ENCODE measurements around the gene OSBP. TPM values are rescaled to one million over a fixed set of nuclear protein-coding genes. Genes with fewer than 3 reads are reported as not detected.
"Not testable (repeated sequence)": the region's sequence is repeated elsewhere in the genome, so short reads cannot be mapped to it uniquely, and the experiment has no call there.

The OSBP gene
- total RNA-seq, 1 experiment from 2014 or later, result 45.4 TPM

DNA sequence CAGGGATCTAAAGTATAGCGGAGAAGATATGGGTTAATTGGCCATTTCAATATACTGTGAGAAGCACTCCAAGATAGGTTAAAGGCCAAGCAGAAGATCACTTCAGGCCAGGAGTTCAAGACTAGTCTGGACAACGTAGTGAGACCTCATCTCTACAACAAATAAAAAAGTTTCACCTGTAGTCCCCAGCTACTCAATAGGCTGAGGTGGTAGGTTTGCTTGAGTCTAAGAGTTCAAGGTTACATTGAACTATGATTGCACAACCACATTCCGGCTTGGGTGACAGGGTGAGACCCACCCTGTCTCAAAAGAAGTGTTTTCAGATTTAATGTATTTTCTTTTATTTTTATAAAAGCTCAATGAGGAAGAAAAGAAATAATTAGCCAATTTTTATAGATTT lies 27.8 kb upstream of the OSBP start (continued):
- TF ChIP-seq, protein P1, sequence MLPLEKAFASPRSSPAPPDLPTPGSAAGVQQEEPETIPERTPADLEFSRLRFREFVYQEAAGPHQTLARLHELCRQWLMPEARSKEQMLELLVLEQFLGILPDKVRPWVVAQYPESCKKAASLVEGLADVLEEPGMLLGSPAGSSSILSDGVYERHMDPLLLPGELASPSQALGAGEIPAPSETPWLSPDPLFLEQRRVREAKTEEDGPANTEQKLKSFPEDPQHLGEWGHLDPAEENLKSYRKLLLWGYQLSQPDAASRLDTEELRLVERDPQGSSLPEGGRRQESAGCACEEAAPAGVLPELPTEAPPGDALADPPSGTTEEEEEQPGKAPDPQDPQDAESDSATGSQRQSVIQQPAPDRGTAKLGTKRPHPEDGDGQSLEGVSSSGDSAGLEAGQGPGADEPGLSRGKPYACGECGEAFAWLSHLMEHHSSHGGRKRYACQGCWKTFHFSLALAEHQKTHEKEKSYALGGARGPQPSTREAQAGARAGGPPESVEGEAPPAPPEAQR (CRISPR knock-in tag; IDR thresholded peaks at IDR 0.05), result no peak
- no peak for TF ChIP-seq ZNF671 (CRISPR knock-in tag; IDR thresholded peaks at IDR 0.05)

DNA sequence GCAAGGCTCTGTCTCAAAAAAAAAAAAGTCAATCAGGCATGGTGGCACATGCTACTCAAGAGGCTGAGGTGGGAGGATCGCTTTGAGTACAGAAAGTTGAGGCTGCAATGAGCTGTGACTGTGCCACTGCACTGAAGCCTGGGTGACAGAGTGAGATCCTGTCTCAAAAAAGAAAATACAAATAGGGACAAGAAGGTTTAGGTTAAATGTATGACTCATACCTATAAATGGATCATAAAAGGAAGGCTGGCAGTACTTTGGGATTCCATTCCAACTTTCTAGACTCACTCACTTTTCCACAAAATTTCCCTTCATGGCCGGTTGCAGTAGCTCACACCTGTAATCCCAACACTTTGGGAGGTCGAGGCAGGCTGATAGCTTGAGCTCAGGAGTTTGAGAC lies 25.6 kb upstream of the OSBP start:
- TF ChIP-seq KAT7 (CRISPR knock-in tag; IDR thresholded peaks at IDR 0.05; ENCODE audit: borderline replicate concordance) (no peak), NR1H2 (CRISPR knock-in tag; IDR thresholded peaks at IDR 0.05) (no peak), PRRX2 (CRISPR knock-in tag; IDR thresholded peaks at IDR 0.05) (no peak), NFATC4 (CRISPR knock-in tag; IDR thresholded peaks at IDR 0.05) (no peak)
- TF ChIP-seq, protein P2, sequence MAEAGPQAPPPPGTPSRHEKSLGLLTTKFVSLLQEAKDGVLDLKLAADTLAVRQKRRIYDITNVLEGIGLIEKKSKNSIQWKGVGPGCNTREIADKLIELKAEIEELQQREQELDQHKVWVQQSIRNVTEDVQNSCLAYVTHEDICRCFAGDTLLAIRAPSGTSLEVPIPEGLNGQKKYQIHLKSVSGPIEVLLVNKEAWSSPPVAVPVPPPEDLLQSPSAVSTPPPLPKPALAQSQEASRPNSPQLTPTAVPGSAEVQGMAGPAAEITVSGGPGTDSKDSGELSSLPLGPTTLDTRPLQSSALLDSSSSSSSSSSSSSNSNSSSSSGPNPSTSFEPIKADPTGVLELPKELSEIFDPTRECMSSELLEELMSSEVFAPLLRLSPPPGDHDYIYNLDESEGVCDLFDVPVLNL (CRISPR knock-in tag; IDR thresholded peaks at IDR 0.05; ENCODE audit: borderline replicate concordance, low read depth), result no peak
- no peaks in the 10 kb centered on the region for H3K4me1 Mint-ChIP-seq
- peaks cover 89% of the 10 kb centered on the region for H3K36me3 Mint-ChIP-seq
- CTCF ChIA-PET, result no interaction called here
- no peaks in the 10 kb centered on the region for H3K9me3 Mint-ChIP-seq
- H3K27ac Mint-ChIP-seq, result no peak overlapping the region
- H3K27me3 Mint-ChIP-seq (ENCODE audit: low read depth), result no peaks in the 10 kb centered on the region
- H3K4me3 Mint-ChIP-seq, result no peak overlapping the region
- no peak for DNase-seq (ENCODE audit: low spot score)
- POLR2A ChIA-PET, result no interaction called here
- no peak for ATAC-seq

DNA sequence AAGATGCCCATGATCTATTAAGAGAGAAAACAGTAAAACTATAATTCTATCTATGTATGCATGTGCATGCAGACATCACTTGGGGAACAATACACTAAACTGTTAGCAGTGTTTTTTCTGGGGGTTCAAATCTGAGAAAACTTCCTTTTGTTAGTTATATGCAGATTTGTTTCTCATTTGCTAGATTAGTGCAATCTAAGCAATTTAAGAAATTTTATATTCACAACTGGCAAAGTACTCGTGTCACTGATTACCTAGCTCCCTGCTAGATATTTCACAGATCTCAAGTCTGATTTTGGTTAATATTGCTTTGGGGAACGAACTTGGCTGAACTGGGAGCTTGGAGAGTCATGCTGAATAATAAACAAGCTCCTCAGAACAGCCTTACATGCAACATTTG lies 14.9 kb upstream of the OSBP start:
- ATAC-seq (no peak), DNase-seq (ENCODE audit: low spot score) (no peak)
- Mint-ChIP-seq H3K4me3 (no peak overlapping the region), H3K27ac (no peak overlapping the region), H3K27me3 (ENCODE audit: low read depth) (no peaks in the 10 kb centered on the region), H3K4me1 (peaks cover 17% of the 10 kb centered on the region), H3K36me3 (no peaks in the 10 kb centered on the region), H3K9me3 (peaks cover 4% of the 10 kb centered on the region; the same call in 1 of the 2 replicates)
- CTCF ChIA-PET, result no interaction called here
- no peak for TF ChIP-seq KAT7 (CRISPR knock-in tag; IDR thresholded peaks at IDR 0.05; ENCODE audit: borderline replicate concordance)
- POLR2A ChIA-PET, result no interaction called here

DNA sequence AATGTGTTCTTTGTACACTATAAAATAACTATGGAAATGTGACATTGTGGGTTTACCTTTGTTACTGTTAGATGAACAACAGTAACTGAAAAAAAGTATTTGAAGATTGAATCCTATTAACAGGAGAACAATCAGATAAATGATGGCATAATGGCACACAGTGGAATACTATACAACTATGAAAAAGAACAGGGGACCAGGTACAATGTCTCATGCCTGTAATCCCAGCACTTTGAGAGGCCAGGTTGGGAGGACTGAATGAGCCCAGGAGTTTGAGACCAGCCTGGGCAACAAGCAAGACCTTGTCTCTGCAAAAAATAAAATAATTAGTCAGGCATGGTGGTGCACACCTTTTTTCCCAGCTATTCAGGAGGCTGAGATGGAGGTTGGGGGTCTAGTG lies 14.4 kb upstream of the OSBP start:
- no peaks in the 10 kb centered on the region for H3K36me3 Mint-ChIP-seq
- ATAC-seq, result no peak
- peaks cover 17% of the 10 kb centered on the region for H3K4me1 Mint-ChIP-seq
- no peak overlapping the region for H3K27ac Mint-ChIP-seq
- peaks cover 4% of the 10 kb centered on the region; the same call in 1 of the 2 replicates for H3K9me3 Mint-ChIP-seq
- POLR2A ChIA-PET, result no interaction called here
- H3K4me3 Mint-ChIP-seq, result no peak overlapping the region
- no peak for DNase-seq (ENCODE audit: low spot score)
- TF ChIP-seq, protein P3, sequence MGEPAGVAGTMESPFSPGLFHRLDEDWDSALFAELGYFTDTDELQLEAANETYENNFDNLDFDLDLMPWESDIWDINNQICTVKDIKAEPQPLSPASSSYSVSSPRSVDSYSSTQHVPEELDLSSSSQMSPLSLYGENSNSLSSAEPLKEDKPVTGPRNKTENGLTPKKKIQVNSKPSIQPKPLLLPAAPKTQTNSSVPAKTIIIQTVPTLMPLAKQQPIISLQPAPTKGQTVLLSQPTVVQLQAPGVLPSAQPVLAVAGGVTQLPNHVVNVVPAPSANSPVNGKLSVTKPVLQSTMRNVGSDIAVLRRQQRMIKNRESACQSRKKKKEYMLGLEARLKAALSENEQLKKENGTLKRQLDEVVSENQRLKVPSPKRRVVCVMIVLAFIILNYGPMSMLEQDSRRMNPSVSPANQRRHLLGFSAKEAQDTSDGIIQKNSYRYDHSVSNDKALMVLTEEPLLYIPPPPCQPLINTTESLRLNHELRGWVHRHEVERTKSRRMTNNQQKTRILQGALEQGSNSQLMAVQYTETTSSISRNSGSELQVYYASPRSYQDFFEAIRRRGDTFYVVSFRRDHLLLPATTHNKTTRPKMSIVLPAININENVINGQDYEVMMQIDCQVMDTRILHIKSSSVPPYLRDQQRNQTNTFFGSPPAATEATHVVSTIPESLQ (CRISPR knock-in tag; IDR thresholded peaks at IDR 0.05), result no peak
- TF ChIP-seq, protein P4, sequence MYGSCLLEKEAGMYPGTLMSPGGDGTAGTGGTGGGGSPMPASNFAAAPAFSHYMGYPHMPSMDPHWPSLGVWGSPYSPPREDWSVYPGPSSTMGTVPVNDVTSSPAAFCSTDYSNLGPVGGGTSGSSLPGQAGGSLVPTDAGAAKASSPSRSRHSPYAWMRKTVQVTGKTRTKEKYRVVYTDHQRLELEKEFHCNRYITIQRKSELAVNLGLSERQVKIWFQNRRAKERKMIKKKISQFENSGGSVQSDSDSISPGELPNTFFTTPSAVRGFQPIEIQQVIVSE (CRISPR knock-in tag; IDR thresholded peaks at IDR 0.05; ENCODE audit: borderline replicate concordance), result no peak
- TF ChIP-seq RORB (CRISPR knock-in tag; IDR thresholded peaks at IDR 0.05) (no peak), ZNF232 (CRISPR knock-in tag; IDR thresholded peaks at IDR 0.05) (no peak), FOXJ3 (CRISPR knock-in tag; IDR thresholded peaks at IDR 0.05; ENCODE audit: borderline replicate concordance) (no peak), ZNF423 (CRISPR knock-in tag; IDR thresholded peaks at IDR 0.05) (no peak), TEAD1 (CRISPR knock-in tag; IDR thresholded peaks at IDR 0.05) (no peak), ZNF416 (CRISPR knock-in tag; IDR thresholded peaks at IDR 0.05) (no peak), ELF4 (CRISPR knock-in tag; IDR thresholded peaks at IDR 0.05; ENCODE audit: low read depth) (no peak)
- TF ChIP-seq, protein P5, sequence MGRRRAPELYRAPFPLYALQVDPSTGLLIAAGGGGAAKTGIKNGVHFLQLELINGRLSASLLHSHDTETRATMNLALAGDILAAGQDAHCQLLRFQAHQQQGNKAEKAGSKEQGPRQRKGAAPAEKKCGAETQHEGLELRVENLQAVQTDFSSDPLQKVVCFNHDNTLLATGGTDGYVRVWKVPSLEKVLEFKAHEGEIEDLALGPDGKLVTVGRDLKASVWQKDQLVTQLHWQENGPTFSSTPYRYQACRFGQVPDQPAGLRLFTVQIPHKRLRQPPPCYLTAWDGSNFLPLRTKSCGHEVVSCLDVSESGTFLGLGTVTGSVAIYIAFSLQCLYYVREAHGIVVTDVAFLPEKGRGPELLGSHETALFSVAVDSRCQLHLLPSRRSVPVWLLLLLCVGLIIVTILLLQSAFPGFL (CRISPR knock-in tag; IDR thresholded peaks at IDR 0.05; ENCODE audit: borderline replicate concordance), result no peak
- TF ChIP-seq, protein P6, sequence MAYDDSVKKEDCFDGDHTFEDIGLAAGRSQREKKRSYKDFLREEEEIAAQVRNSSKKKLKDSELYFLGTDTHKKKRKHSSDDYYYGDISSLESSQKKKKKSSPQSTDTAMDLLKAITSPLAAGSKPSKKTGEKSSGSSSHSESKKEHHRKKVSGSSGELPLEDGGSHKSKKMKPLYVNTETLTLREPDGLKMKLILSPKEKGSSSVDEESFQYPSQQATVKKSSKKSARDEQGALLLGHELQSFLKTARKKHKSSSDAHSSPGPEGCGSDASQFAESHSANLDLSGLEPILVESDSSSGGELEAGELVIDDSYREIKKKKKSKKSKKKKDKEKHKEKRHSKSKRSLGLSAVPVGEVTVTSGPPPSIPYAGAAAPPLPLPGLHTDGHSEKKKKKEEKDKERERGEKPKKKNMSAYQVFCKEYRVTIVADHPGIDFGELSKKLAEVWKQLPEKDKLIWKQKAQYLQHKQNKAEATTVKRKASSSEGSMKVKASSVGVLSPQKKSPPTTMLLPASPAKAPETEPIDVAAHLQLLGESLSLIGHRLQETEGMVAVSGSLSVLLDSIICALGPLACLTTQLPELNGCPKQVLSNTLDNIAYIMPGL (CRISPR knock-in tag; IDR thresholded peaks at IDR 0.05), result no peak
- TF ChIP-seq, protein P7, sequence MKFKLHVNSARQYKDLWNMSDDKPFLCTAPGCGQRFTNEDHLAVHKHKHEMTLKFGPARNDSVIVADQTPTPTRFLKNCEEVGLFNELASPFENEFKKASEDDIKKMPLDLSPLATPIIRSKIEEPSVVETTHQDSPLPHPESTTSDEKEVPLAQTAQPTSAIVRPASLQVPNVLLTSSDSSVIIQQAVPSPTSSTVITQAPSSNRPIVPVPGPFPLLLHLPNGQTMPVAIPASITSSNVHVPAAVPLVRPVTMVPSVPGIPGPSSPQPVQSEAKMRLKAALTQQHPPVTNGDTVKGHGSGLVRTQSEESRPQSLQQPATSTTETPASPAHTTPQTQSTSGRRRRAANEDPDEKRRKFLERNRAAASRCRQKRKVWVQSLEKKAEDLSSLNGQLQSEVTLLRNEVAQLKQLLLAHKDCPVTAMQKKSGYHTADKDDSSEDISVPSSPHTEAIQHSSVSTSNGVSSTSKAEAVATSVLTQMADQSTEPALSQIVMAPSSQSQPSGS (CRISPR knock-in tag; IDR thresholded peaks at IDR 0.05; ENCODE audit: borderline replicate concordance, low read depth), result no peak
- H3K27me3 Mint-ChIP-seq (ENCODE audit: low read depth), result no peaks in the 10 kb centered on the region
- CTCF ChIA-PET, result no interaction called here

DNA sequence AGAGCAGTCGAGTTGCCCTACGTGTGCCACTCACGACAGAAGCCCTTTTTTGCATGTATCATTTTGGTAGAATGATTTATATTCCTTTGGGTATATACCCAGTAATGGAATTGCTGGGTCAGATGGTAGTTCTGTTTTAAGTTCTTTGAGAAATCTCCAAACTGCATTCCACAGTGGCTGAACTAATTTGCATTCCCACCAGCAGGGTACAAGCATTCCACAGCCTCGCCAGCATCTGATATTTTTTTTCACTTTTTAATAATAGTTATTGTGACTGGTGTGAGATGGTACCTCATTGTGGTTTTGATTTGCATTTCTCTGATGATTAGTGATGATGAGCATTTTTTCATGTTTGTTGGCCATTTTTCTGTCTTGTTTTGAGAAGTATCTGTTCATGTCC lies 11.4 kb upstream of the OSBP start:
- ATAC-seq; H3K27me3 Mint-ChIP-seq (ENCODE audit: low read depth); H3K4me3 Mint-ChIP-seq; DNase-seq (ENCODE audit: low spot score); CTCF ChIA-PET; H3K36me3 Mint-ChIP-seq; POLR2A ChIA-PET; H3K27ac Mint-ChIP-seq; H3K9me3 Mint-ChIP-seq: not testable (repeated sequence)
- H3K4me1 Mint-ChIP-seq, result peaks cover 17% of the 10 kb centered on the region
